T-helper 17 cell (primary cell): Measurements from ENCODE around the gene RASGRF1. TPM values are rescaled to one million over a fixed set of nuclear protein-coding genes. Genes with fewer than 3 reads are reported as not detected.
A peak's percentile ranks its signal among the peaks of the same experiment; 100 is the strongest.

Source experiments
- ATAC-seq: fragments of 150-1000 bp; cut with Tn5 transposase; 2 replicates; pipeline ENCODE4 v1.10.0; 2021; ENCODE audit warnings: mild to moderate bottlenecking, moderate library complexity
- DNase-seq, 3 donors: peaks; one replicate each; pipeline versions ENCODE4 v3.0.0 to v3.0.0-alpha.2; 2020 to 2021
- H3K9me3 ChIP-seq: one replicate; pipeline ENCODE4 v1.7.0; 2013; ENCODE audit warnings: low read length, mild to moderate bottlenecking; ENCODE audit not compliant: control insufficient read depth, poor library complexity, severe bottlenecking
- H3K27ac Mint-ChIP-seq: one replicate; pipeline ENCODE4 v1.8.0; 2022; ENCODE audit warnings: mild to moderate bottlenecking, moderate library complexity, mixed read lengths
- H3K27me3 Mint-ChIP-seq: one replicate; pipeline ENCODE4 v1.8.0; 2022; ENCODE audit warnings: mixed read lengths
- H3K36me3 Mint-ChIP-seq: one replicate; pipeline ENCODE4 v1.8.0; 2022; ENCODE audit warnings: low read depth, mixed read lengths
- H3K4me1 Mint-ChIP-seq: one replicate; pipeline ENCODE4 v1.8.0; 2022; ENCODE audit warnings: mild to moderate bottlenecking, mixed read lengths
- H3K4me3 Mint-ChIP-seq: one replicate; pipeline ENCODE4 v1.8.0; 2022; ENCODE audit warnings: mild to moderate bottlenecking, moderate library complexity, mixed read lengths
- total RNA-seq, 4 donors: library from RNA in 2 of 4; stranded (reverse) in 2 of 4; gene quantifications; one replicate each; pipeline ENCODE4 v1.2.3 and lab custom pipeline; 2022 to 2026

RASGRF1 gene
- total RNA-seq (under 1 TPM in 1 of 2 donors, not detected in 1; 0.55 TPM), total RNA-seq (lab: John Stamatoyannopoulos, UW) (0 reads per million in 2 donors)

GRCh38 chr15:79090487-79091203 lies at the start of gene RASGRF1:
RASGRF1 (minus strand) TSS chr15:79090780; CDS start chr15:79090498, 282 bp downstream.
- Mint-ChIP-seq H3K36me3 (peaks cover 3% of the 10 kb centered on the region), H3K27ac (no peak within 1 kb of the TSS), H3K4me3 (peak within 1 kb of the TSS; percentile 9), H3K4me1 (peaks cover 10% of the 10 kb centered on the region), H3K27me3 (peaks cover 68% of the 10 kb centered on the region)
- ATAC-seq (no peak), DNase-seq (no peak)
- H3K9me3 ChIP-seq, result no peaks in the 10 kb centered on the region

GRCh38 chr15:79136434-79137046 lies 46.0 kb upstream of the RASGRF1 start:
- no peaks in the 10 kb centered on the region for H3K9me3 ChIP-seq
- no peak overlapping the region for H3K4me3 Mint-ChIP-seq
- no peak for ATAC-seq
- DNase-seq, result no peak
- no peaks in the 10 kb centered on the region for H3K4me1 Mint-ChIP-seq
- H3K36me3 Mint-ChIP-seq, result peaks cover 6% of the 10 kb centered on the region
- peaks cover 86% of the 10 kb centered on the region for H3K27me3 Mint-ChIP-seq
- no peak overlapping the region for H3K27ac Mint-ChIP-seq

- no peaks in the 10 kb centered on the region for H3K9me3 ChIP-seq
- H3K27me3 Mint-ChIP-seq, result peaks cover 73% of the 10 kb centered on the region
- H3K4me1 Mint-ChIP-seq, result no peaks in the 10 kb centered on the region
- no peak overlapping the region for H3K27ac Mint-ChIP-seq
- no peak for DNase-seq
- H3K36me3 Mint-ChIP-seq, result peaks cover 6% of the 10 kb centered on the region
- ATAC-seq, result no peak
- H3K4me3 Mint-ChIP-seq, result no peak overlapping the region
Measured at GRCh38 chr15:79133309-79133708, 42.7 kb upstream of the RASGRF1 start.

- no peak for DNase-seq
Measured at GRCh38 chr15:79132770-79133169, 42.2 kb upstream of the RASGRF1 start.

GRCh38 chr15:79132361-79132760 lies 41.8 kb upstream of the RASGRF1 start:
- Mint-ChIP-seq H3K27me3 (peaks cover 68% of the 10 kb centered on the region), H3K36me3 (peaks cover 4% of the 10 kb centered on the region)

More at GRCh38 chr15:79132770-79133169, 42.2 kb upstream of the RASGRF1 start:
- Mint-ChIP-seq H3K27me3 (peaks cover 68% of the 10 kb centered on the region), H3K4me3 (no peak overlapping the region), H3K27ac (no peak overlapping the region), H3K36me3 (peaks cover 4% of the 10 kb centered on the region), H3K4me1 (no peaks in the 10 kb centered on the region)
- ATAC-seq, result no peak
- H3K9me3 ChIP-seq, result no peaks in the 10 kb centered on the region

GRCh38 chr15:79130535-79131130 lies 40.1 kb upstream of the RASGRF1 start:
- Mint-ChIP-seq H3K4me3 (no peak overlapping the region), H3K27me3 (peaks cover 62% of the 10 kb centered on the region), H3K36me3 (peaks cover 2% of the 10 kb centered on the region), H3K27ac (no peak overlapping the region), H3K4me1 (no peaks in the 10 kb centered on the region)
- H3K9me3 ChIP-seq, result no peaks in the 10 kb centered on the region
- ATAC-seq (no peak), DNase-seq (no peak)

More at GRCh38 chr15:79132361-79132760, 41.8 kb upstream of the RASGRF1 start:
- no peak overlapping the region for H3K27ac Mint-ChIP-seq
- H3K4me1 Mint-ChIP-seq, result no peaks in the 10 kb centered on the region
- H3K4me3 Mint-ChIP-seq, result no peak overlapping the region
- no peaks in the 10 kb centered on the region for H3K9me3 ChIP-seq
- no peak for ATAC-seq
- no peak for DNase-seq

GRCh38 chr15:79129235-79129634 lies 38.7 kb upstream of the RASGRF1 start:
- H3K27me3 Mint-ChIP-seq, result peaks cover 60% of the 10 kb centered on the region
- no peaks in the 10 kb centered on the region for H3K4me1 Mint-ChIP-seq
- H3K36me3 Mint-ChIP-seq, result peaks cover 2% of the 10 kb centered on the region
- ATAC-seq (no peak), DNase-seq (no peak)
- no peak overlapping the region for H3K4me3 Mint-ChIP-seq
- no peaks in the 10 kb centered on the region for H3K9me3 ChIP-seq
- no peak overlapping the region for H3K27ac Mint-ChIP-seq

GRCh38 chr15:79128556-79128955 lies 38.0 kb upstream of the RASGRF1 start:
- ATAC-seq (no peak), DNase-seq (no peak)
- Mint-ChIP-seq H3K4me3 (no peak overlapping the region), H3K4me1 (no peaks in the 10 kb centered on the region), H3K36me3 (peaks cover 2% of the 10 kb centered on the region), H3K27ac (no peak overlapping the region), H3K27me3 (peaks cover 54% of the 10 kb centered on the region)
- H3K9me3 ChIP-seq, result no peaks in the 10 kb centered on the region

- H3K27me3 Mint-ChIP-seq, result peaks cover 48% of the 10 kb centered on the region
- H3K27ac Mint-ChIP-seq, result no peak overlapping the region
Measured at GRCh38 chr15:79124388-79124787, 33.8 kb upstream of the RASGRF1 start.

GRCh38 chr15:79122991-79123390 lies 32.4 kb upstream of the RASGRF1 start:
- no peak overlapping the region for H3K4me3 Mint-ChIP-seq
- peaks cover 48% of the 10 kb centered on the region for H3K27me3 Mint-ChIP-seq
- no peaks in the 10 kb centered on the region for H3K4me1 Mint-ChIP-seq
- H3K36me3 Mint-ChIP-seq, result peaks cover 3% of the 10 kb centered on the region
- ATAC-seq (no peak), DNase-seq (no peak)
- H3K9me3 ChIP-seq, result no peaks in the 10 kb centered on the region
- H3K27ac Mint-ChIP-seq, result no peak overlapping the region

More at GRCh38 chr15:79124388-79124787, 33.8 kb upstream of the RASGRF1 start:
- H3K4me1 Mint-ChIP-seq, result no peaks in the 10 kb centered on the region
- DNase-seq (no peak), ATAC-seq (no peak)
- H3K36me3 Mint-ChIP-seq, result peaks cover 3% of the 10 kb centered on the region
- H3K9me3 ChIP-seq, result no peaks in the 10 kb centered on the region
- no peak overlapping the region for H3K4me3 Mint-ChIP-seq

GRCh38 chr15:79122391-79122790 lies 31.8 kb upstream of the RASGRF1 start:
- no peaks in the 10 kb centered on the region for H3K9me3 ChIP-seq
- DNase-seq (no peak), ATAC-seq (no peak)
- Mint-ChIP-seq H3K4me1 (no peaks in the 10 kb centered on the region), H3K36me3 (peaks cover 3% of the 10 kb centered on the region), H3K4me3 (no peak overlapping the region), H3K27ac (no peak overlapping the region), H3K27me3 (peaks cover 49% of the 10 kb centered on the region)

GRCh38 chr15:79121571-79121970 lies 31.0 kb upstream of the RASGRF1 start:
- H3K9me3 ChIP-seq, result no peaks in the 10 kb centered on the region
- ATAC-seq (no peak), DNase-seq (no peak)
- Mint-ChIP-seq H3K27ac (no peak overlapping the region), H3K4me1 (no peaks in the 10 kb centered on the region), H3K36me3 (peaks cover 3% of the 10 kb centered on the region), H3K4me3 (no peak overlapping the region), H3K27me3 (peaks cover 53% of the 10 kb centered on the region)

GRCh38 chr15:79117442-79118204 lies 27.0 kb upstream of the RASGRF1 start:
- DNase-seq, result no peak
- peaks cover 55% of the 10 kb centered on the region for H3K27me3 Mint-ChIP-seq
- no peak overlapping the region for H3K4me3 Mint-ChIP-seq
- ATAC-seq, result no peak
- no peaks in the 10 kb centered on the region for H3K9me3 ChIP-seq
- H3K27ac Mint-ChIP-seq, result peak overlapping the region; percentile 45
- peaks cover 3% of the 10 kb centered on the region for H3K36me3 Mint-ChIP-seq
- no peaks in the 10 kb centered on the region for H3K4me1 Mint-ChIP-seq
